ENCODE data around the gene ATXN10. TPM values are rescaled to one million over a fixed set of nuclear protein-coding genes. Genes with fewer than 3 reads are reported as not detected.
A peak's percentile ranks its signal among the peaks of the same experiment; 100 is the strongest.

ATXN10 gene
- total RNA-seq, 5 donors from 2014 or later (not counting 1 experiment from before 2014, with no cell fraction given) = 58.9 to 85.0 (median 69.6) TPM

DNA sequence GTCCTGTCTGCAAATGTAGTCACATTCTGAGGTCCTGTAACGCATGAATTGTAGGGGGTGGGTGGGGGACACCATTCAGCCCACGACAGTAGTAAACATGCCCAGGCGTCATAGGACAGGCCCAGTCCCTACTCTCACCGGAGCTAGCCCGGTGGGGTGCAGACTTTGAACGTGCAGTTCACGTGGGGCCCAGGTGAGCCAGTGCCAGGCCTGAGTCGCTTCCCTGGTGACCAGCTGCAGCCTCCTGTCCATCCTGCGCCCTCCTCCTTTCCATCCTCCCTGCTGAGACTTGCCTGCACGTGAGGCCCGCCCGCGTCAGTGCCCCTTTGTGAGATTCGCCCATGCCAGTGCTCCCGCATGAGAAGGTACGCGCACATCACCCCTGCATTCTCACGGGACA, 188.6 kb downstream of the ATXN10 start:
- DNase-seq (no peak), ATAC-seq (replicated peaks in 1 of 4) (no peak)
- Mint-ChIP-seq H3K9me3 (peaks cover 0 to 8% (median 5%) of the 10 kb centered on the region in 3 donors), H3K27me3 (peaks cover 9 to 18% of the 10 kb centered on the region in 2 donors), H3K4me3 (no peak overlapping the region), H3K27ac (no peak overlapping the region), H3K36me3 (peaks cover 35% of the 10 kb centered on the region), H3K4me1 (peaks cover 10 to 13% (median 11%) of the 10 kb centered on the region in 3 donors)
- no peak overlapping the region for H3K27ac ChIP-seq (ENCODE audit: low read length)
- POLR2A ChIA-PET = no interaction called here
- no peak overlapping the region for H3K4me3 ChIP-seq (ENCODE audit: control insufficient read depth in 1 of 2, extremely low read depth in 1 of 2, low read length in 1 of 2)
- peaks cover 3 to 7% of the 10 kb centered on the region in 2 experiments for H3K4me1 ChIP-seq (ENCODE audit: control insufficient read depth in 1 of 2, extremely low read depth in 1 of 2, insufficient read depth in 2 of 2, low read length in 2 of 2)
- H3K9me3 ChIP-seq = peaks cover 2% of the 10 kb centered on the region
- H3K36me3 ChIP-seq (ENCODE audit: control insufficient read depth in 2 of 2, extremely low read depth in 1 of 2, insufficient read depth in 1 of 2, low read length in 1 of 2) = peaks cover 0 to 2% of the 10 kb centered on the region in 2 donors
- H3K27me3 ChIP-seq (replicated peaks in 1 of 2; ENCODE audit: control insufficient read depth in 2 of 2, extremely low read depth in 1 of 2, insufficient read depth in 2 of 2, low read length in 1 of 2) = peaks cover 2 to 22% of the 10 kb centered on the region in 2 experiments
- WGBS (ENCODE audit: insufficient coverage) = 96% methylated on average over 15 of the region's 18 CpGs
- CTCF ChIA-PET = no interaction called here

GRCh38 chr22:45861259-45861658, 189.6 kb downstream of the ATXN10 start:
- Mint-ChIP-seq H3K27ac (no peak overlapping the region), H3K36me3 (peaks cover 28% of the 10 kb centered on the region), H3K27me3 (peaks cover 10 to 27% of the 10 kb centered on the region in 2 donors), H3K4me1 (peaks cover 10 to 13% (median 11%) of the 10 kb centered on the region in 3 donors), H3K4me3 (no peak overlapping the region), H3K9me3 (peaks cover 0 to 8% (median 5%) of the 10 kb centered on the region in 3 donors)
- ChIA-PET POLR2A (no interaction called here), CTCF (no interaction called here)
- Histone ChIP-seq H3K27ac (ENCODE audit: low read length) (no peak overlapping the region), H3K4me3 (ENCODE audit: control insufficient read depth in 1 of 2, extremely low read depth in 1 of 2, low read length in 1 of 2) (no peak overlapping the region), H3K4me1 (ENCODE audit: control insufficient read depth in 1 of 2, extremely low read depth in 1 of 2, insufficient read depth in 2 of 2, low read length in 2 of 2) (peaks cover 3 to 7% of the 10 kb centered on the region in 2 experiments), H3K9me3 (peaks cover 2% of the 10 kb centered on the region), H3K36me3 (ENCODE audit: control insufficient read depth in 2 of 2, extremely low read depth in 1 of 2, insufficient read depth in 1 of 2, low read length in 1 of 2) (peaks cover 0 to 2% of the 10 kb centered on the region in 2 donors), H3K27me3 (replicated peaks in 1 of 2; ENCODE audit: control insufficient read depth in 2 of 2, extremely low read depth in 1 of 2, insufficient read depth in 2 of 2, low read length in 1 of 2) (peaks cover 6 to 33% of the 10 kb centered on the region in 2 experiments)
- 83% methylated on average over 6 of the region's 8 CpGs for WGBS (ENCODE audit: insufficient coverage)
- ATAC-seq (replicated peaks in 1 of 4) = no peak
- no peak for DNase-seq

DNA sequence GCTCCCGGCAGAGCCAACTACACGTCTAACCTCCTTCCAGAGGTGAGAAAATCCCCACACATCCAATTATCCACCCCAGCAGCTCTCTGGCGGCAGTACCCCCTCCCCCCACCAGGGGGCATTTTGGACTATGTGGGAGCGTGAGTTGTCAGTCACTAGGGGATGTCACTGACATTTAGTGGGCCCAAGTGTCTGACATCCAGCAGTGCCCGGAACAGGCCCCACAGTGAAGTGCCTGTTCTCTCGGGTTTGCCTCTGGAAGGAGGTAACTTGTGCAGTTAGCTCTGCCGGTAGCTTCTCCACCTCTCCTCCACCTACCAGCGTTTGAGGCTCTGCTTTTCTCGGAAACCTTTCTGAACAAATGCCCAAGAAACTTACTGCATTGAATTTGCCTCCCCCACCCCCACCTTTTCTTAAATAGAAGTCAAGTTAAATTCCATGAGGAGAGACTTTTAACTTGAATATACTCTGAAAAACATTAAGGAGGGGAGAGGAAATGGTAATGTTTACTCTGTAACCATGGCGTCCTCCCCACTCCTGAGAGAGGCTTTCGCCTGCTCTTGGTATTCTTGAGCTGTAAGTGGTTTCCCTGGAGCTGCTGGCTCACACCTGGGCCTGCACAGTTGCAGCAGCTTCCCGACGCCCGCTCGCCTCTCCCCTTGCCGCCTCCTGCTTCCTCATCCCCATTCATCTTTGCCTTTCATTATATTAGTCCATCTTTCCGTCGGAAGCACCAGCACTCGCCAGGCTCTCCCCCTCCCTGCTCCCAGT, 192.5 kb downstream of the ATXN10 start:
- peaks cover 21% of the 10 kb centered on the region for H3K36me3 Mint-ChIP-seq

DNA sequence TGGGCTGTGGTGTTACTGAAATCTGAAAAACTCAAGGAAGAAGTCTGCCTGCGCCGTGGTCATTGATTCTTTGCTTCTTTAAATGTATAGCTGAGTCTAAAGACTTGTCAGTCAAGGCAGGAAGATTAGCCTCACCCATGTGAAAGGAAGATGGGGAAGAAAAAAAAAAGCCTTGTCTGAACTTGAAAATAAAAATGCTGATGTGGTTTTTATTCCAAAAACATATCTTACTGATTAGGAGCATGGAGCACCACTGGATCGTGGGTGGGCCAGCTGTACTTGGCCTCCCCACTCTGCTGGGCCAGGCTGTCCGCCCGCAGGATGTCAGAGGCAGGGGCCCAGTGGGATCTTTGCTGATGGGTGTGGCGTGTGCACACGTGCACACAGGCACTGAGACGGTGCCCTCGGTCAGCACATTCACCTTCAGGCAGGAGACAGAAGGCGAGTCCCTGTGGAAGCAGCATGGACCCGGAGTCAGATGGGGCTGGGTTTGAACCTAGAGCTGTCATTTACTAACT, 193.4 kb downstream of the ATXN10 start:
- no peak overlapping the region for H3K27ac Mint-ChIP-seq
- CTCF ChIA-PET = interaction anchor here (0.6 kb wide), 4 partner anchors 12 to 47 kb away, joined by 3 read pairs; no protein-coding TSS in a partner anchor
- WGBS (ENCODE audit: insufficient coverage) = 91% methylated on average over 9 of the region's 11 CpGs
- H3K27me3 Mint-ChIP-seq = peaks cover 22 to 49% of the 10 kb centered on the region in 2 donors
- POLR2A ChIA-PET = no interaction called here
- DNase-seq = no peak
- H3K9me3 Mint-ChIP-seq = peaks cover 0 to 8% (median 5%) of the 10 kb centered on the region in 3 donors
- ATAC-seq (replicated peaks in 1 of 4) = no peak
- Histone ChIP-seq H3K4me3 (ENCODE audit: control insufficient read depth in 1 of 2, extremely low read depth in 1 of 2, low read length in 1 of 2) (no peak overlapping the region), H3K27me3 (replicated peaks in 1 of 2; ENCODE audit: control insufficient read depth in 2 of 2, extremely low read depth in 1 of 2, insufficient read depth in 2 of 2, low read length in 1 of 2) (peaks cover 11 to 63% of the 10 kb centered on the region in 2 experiments), H3K27ac (ENCODE audit: low read length) (no peak overlapping the region), H3K9me3 (peaks cover 2% of the 10 kb centered on the region), H3K36me3 (ENCODE audit: control insufficient read depth in 2 of 2, extremely low read depth in 1 of 2, insufficient read depth in 1 of 2, low read length in 1 of 2) (no peaks in the 10 kb centered on the region), H3K4me1 (ENCODE audit: control insufficient read depth in 1 of 2, extremely low read depth in 1 of 2, insufficient read depth in 2 of 2, low read length in 2 of 2) (peaks cover 3 to 7% of the 10 kb centered on the region in 2 experiments)
- H3K36me3 Mint-ChIP-seq = peaks cover 14% of the 10 kb centered on the region
- H3K4me1 Mint-ChIP-seq = peaks cover 10 to 22% (median 11%) of the 10 kb centered on the region in 3 donors
- H3K4me3 Mint-ChIP-seq = no peak overlapping the region

More for the DNA sequence above, 192.5 kb downstream of the ATXN10 start:
- Histone ChIP-seq H3K4me1 (ENCODE audit: control insufficient read depth in 1 of 2, extremely low read depth in 1 of 2, insufficient read depth in 2 of 2, low read length in 2 of 2) (peaks cover 3 to 7% of the 10 kb centered on the region in 2 experiments), H3K4me3 (ENCODE audit: control insufficient read depth in 1 of 2, extremely low read depth in 1 of 2, low read length in 1 of 2) (no peak overlapping the region), H3K36me3 (ENCODE audit: control insufficient read depth in 2 of 2, extremely low read depth in 1 of 2, insufficient read depth in 1 of 2, low read length in 1 of 2) (no peaks in the 10 kb centered on the region), H3K9me3 (peaks cover 2% of the 10 kb centered on the region), H3K27ac (ENCODE audit: low read length) (no peak overlapping the region), H3K27me3 (replicated peaks in 1 of 2; ENCODE audit: control insufficient read depth in 2 of 2, extremely low read depth in 1 of 2, insufficient read depth in 2 of 2, low read length in 1 of 2) (peaks cover 9 to 56% of the 10 kb centered on the region in 2 experiments)
- Mint-ChIP-seq H3K27ac (no peak overlapping the region), H3K9me3 (peaks cover 0 to 8% (median 5%) of the 10 kb centered on the region in 3 donors), H3K27me3 (peaks cover 22 to 41% of the 10 kb centered on the region in 2 donors), H3K4me1 (peaks cover 10 to 22% (median 11%) of the 10 kb centered on the region in 3 donors), H3K4me3 (no peak overlapping the region)
- DNase-seq (peak; percentile 14 to 69 (median 53)), ATAC-seq (replicated peaks in 1 of 4) (peak; percentile 56 to 70 (median 60))
- WGBS (ENCODE audit: insufficient coverage) = 15% methylated on average over 7 of the region's 19 CpGs
- CTCF ChIA-PET = interaction anchor here (0.6 to 1.3 kb wide), 6 partner anchors 10 to 46 kb away, joined by 3 read pairs; no protein-coding TSS in a partner anchor
- POLR2A ChIA-PET = interaction anchor here in 1 of 2 donors (1.2 kb wide), 1 partner anchor 114 kb away, joined by 3 read pairs; no protein-coding TSS in a partner anchor

GRCh38 chr22:45865561-45866125, 194.0 kb downstream of the ATXN10 start:
- no peaks in the 10 kb centered on the region for H3K36me3 ChIP-seq (ENCODE audit: control insufficient read depth in 2 of 2, extremely low read depth in 1 of 2, insufficient read depth in 1 of 2, low read length in 1 of 2)
- Mint-ChIP-seq H3K9me3 (peaks cover 0 to 5% (median 5%) of the 10 kb centered on the region in 3 donors), H3K4me1 (peaks cover 10 to 22% (median 11%) of the 10 kb centered on the region in 3 donors), H3K36me3 (peaks cover 9% of the 10 kb centered on the region), H3K4me3 (no peak overlapping the region), H3K27me3 (peaks cover 22 to 54% of the 10 kb centered on the region in 2 donors), H3K27ac (no peak overlapping the region)
- no peak for DNase-seq
- no peak overlapping the region for H3K27ac ChIP-seq (ENCODE audit: low read length)
- 95% methylated on average over 16 of the region's 24 CpGs for WGBS (ENCODE audit: insufficient coverage)
- peaks cover 11 to 67% of the 10 kb centered on the region in 2 experiments for H3K27me3 ChIP-seq (replicated peaks in 1 of 2; ENCODE audit: control insufficient read depth in 2 of 2, extremely low read depth in 1 of 2, insufficient read depth in 2 of 2, low read length in 1 of 2)
- H3K4me3 ChIP-seq (ENCODE audit: control insufficient read depth in 1 of 2, extremely low read depth in 1 of 2, low read length in 1 of 2) = no peak overlapping the region
- peaks cover 3 to 7% of the 10 kb centered on the region in 2 experiments for H3K4me1 ChIP-seq (ENCODE audit: control insufficient read depth in 1 of 2, extremely low read depth in 1 of 2, insufficient read depth in 2 of 2, low read length in 2 of 2)
- ChIA-PET CTCF (no interaction called here), POLR2A (no interaction called here)
- no peak for ATAC-seq (replicated peaks in 1 of 4)
- peaks cover 2% of the 10 kb centered on the region for H3K9me3 ChIP-seq

DNA sequence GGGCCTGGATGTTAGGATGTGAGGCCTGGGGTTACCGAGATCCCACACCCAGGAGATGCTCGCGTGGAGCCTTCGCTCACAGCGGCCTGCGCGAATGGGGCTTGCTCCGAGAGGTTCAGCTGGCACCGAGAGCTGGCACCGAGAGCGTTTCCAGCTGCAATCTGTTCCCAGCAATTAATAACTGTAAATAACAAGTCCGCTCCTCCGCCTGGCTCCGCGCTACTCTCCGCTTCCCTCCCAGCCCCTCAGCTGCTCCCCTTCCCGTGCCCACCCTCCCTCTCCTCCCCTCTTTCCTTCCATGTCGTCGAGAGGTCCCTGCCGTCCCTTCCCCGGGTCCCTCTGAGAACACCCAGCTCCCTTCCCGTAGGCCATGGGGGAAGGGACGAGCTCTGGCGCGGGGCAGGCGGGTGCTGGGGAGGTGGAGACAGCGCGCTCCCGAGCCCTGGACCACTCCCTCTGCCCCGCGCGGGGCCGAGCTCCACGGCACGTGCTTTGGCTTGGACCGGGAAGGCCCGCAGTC, 194.6 kb downstream of the ATXN10 start:
- 49% methylated on average over 29 of the region's 37 CpGs for WGBS (ENCODE audit: insufficient coverage)
- POLR2A ChIA-PET = no interaction called here
- Mint-ChIP-seq H3K9me3 (peaks cover 0 to 5% (median 5%) of the 10 kb centered on the region in 3 donors), H3K4me1 (peaks cover 10 to 22% (median 11%) of the 10 kb centered on the region in 3 donors), H3K27ac (no peak overlapping the region), H3K27me3 (peaks cover 22 to 54% of the 10 kb centered on the region in 2 donors), H3K36me3 (peaks cover 9% of the 10 kb centered on the region), H3K4me3 (no peak overlapping the region)
- no peak overlapping the region for H3K4me3 ChIP-seq (ENCODE audit: control insufficient read depth in 1 of 2, extremely low read depth in 1 of 2, low read length in 1 of 2)
- H3K36me3 ChIP-seq (ENCODE audit: control insufficient read depth in 2 of 2, extremely low read depth in 1 of 2, insufficient read depth in 1 of 2, low read length in 1 of 2) = no peaks in the 10 kb centered on the region
- ATAC-seq (replicated peaks in 1 of 4) = no peak
- CTCF ChIA-PET = no interaction called here
- H3K4me1 ChIP-seq (ENCODE audit: control insufficient read depth in 1 of 2, extremely low read depth in 1 of 2, insufficient read depth in 2 of 2, low read length in 2 of 2) = peaks cover 3 to 7% of the 10 kb centered on the region in 2 experiments
- H3K9me3 ChIP-seq = peaks cover 2% of the 10 kb centered on the region
- H3K27ac ChIP-seq (ENCODE audit: low read length) = no peak overlapping the region
- no peak for DNase-seq
- H3K27me3 ChIP-seq (replicated peaks in 1 of 2; ENCODE audit: control insufficient read depth in 2 of 2, extremely low read depth in 1 of 2, insufficient read depth in 2 of 2, low read length in 1 of 2) = peaks cover 11 to 67% of the 10 kb centered on the region in 2 experiments
